ENCODE measurements around the gene GNB1L.

GNB1L gene

DNA sequence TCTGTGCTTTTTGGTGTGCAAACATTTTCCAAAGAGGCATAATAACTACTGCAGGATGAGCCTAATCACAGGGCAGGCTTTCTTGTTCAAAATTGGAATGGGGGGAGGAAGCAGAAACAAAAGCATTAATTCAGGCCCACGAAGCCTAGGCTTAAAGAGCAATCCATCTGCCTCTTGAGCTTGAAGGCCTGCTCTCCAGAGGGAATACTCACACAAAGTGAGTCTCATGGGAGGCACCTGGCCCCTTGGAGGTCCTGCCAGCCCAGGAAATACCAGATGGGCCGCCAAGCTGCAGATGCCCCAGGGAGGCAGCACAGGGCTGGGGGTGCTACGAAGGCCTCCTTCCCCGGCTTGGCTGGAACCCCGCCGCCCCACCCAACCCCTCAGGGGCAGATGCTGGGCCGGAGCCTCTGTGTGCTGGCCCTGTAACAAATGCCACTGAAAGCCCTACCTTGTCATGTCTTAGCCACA is 47.6 kb upstream of the GNB1L start:
- peak overlapping the region; percentile 33 for H4K91ac ChIP-seq (ENCODE audit: low read depth, low read length)
- H3K79me1 ChIP-seq (ENCODE audit: low read length), result peaks cover 13% of the 10 kb centered on the region
- no peaks in the 10 kb centered on the region for H3K79me2 ChIP-seq (ENCODE audit: control insufficient read depth, insufficient read depth, low read length, poor library complexity)
- H3K4me3 ChIP-seq (ENCODE audit: low read depth, low read length), result no peak overlapping the region
- H2AK5ac ChIP-seq (ENCODE audit: low read length), result no peak overlapping the region
- peaks cover 17 to 22% of the 10 kb centered on the region in 2 experiments for H3K4me1 ChIP-seq (ENCODE audit: control insufficient read depth in 1 of 2, insufficient read depth in 2 of 2, low read length in 2 of 2)
- no peaks in the 10 kb centered on the region for H3K27me3 ChIP-seq (ENCODE audit: insufficient read depth, low read length)
- WGBS (ENCODE audit: extremely low coverage, insufficient coverage, insufficient read length), result no CpG with 5 or more reads among the region's 7 CpGs
- no peak overlapping the region for H2BK120ac ChIP-seq (ENCODE audit: insufficient read depth, low read length, poor library complexity)
- H3K9me3 ChIP-seq (ENCODE audit: insufficient read depth, low read depth, low read length), result no peaks in the 10 kb centered on the region
- no peak overlapping the region for H4K8ac ChIP-seq (ENCODE audit: low read depth, low read length)
- H3K9ac ChIP-seq (ENCODE audit: low read length), result no peak overlapping the region
- no peak overlapping the region for H4K12ac ChIP-seq (ENCODE audit: low read depth, low read length)
- H2AFZ ChIP-seq (ENCODE audit: insufficient read depth, low read length, poor library complexity), result no peak overlapping the region
- H3K27ac ChIP-seq (ENCODE audit: low read depth, low read length), result no peak overlapping the region
- no peak overlapping the region for H2BK5ac ChIP-seq (ENCODE audit: low read depth, low read length, poor library complexity)
- no peak for DNase-seq
- no peak overlapping the region for H3K14ac ChIP-seq (ENCODE audit: low read length)
- peak overlapping the region; percentile 38 for H2BK12ac ChIP-seq (ENCODE audit: low read length)
- no peak overlapping the region for H3K23ac ChIP-seq (ENCODE audit: low read length)
- H3K4me2 ChIP-seq (ENCODE audit: low read length), result no peak overlapping the region
- no peaks in the 10 kb centered on the region for H3K36me3 ChIP-seq (ENCODE audit: control insufficient read depth in 1 of 2, insufficient read depth in 2 of 2, low read length in 2 of 2)
- H3K18ac ChIP-seq (ENCODE audit: low read length), result no peak overlapping the region
- H3K4ac ChIP-seq (ENCODE audit: low read depth, low read length), result no peak overlapping the region

DNA sequence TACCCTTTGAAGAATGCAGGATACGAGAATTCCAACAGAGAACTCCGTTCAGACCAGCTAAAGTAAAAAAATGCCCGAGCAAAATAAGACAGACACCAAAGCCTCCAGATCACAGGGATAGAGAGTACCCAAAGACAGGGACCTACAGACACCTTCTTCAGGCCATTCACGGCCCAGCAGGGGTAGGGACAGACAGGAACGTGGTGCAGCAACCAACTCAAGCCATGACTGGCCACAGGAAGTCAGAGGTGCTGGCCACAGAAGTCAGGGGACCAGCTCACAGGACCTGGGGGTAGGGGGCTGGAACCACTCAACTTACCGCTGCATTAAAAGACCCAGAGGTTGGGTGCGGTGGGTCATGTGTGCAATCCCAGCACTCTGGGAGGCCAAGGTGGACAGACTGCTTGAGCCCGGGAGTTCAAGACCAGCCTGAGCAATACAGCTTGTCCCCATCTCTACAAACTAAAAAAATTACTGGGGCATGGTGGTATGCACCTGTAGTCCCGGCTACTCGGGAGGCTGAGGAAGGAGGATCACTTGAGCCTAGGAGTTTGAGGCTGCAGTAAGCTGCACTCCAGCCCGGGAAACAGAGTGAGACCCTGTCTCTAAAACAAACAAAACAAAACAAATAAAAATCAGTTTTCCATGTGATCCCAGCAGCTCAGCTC is 47.0 kb upstream of the GNB1L start:
- Histone ChIP-seq H3K9ac (ENCODE audit: low read length) (no peak overlapping the region), H2BK12ac (ENCODE audit: low read length) (no peak overlapping the region)
- no CpG with 5 or more reads among the region's 11 CpGs for WGBS (ENCODE audit: extremely low coverage, insufficient coverage, insufficient read length)

GRCh38 chr22:19900707-19901436 is 46.2 kb upstream of the GNB1L start:
- Histone ChIP-seq H3K9me3 (ENCODE audit: insufficient read depth, low read depth, low read length) (no peaks in the 10 kb centered on the region), H2AFZ (ENCODE audit: insufficient read depth, low read length, poor library complexity) (no peak overlapping the region), H4K12ac (ENCODE audit: low read depth, low read length) (no peak overlapping the region), H3K4me3 (ENCODE audit: low read depth, low read length) (no peak overlapping the region), H3K27ac (ENCODE audit: low read depth, low read length) (no peak overlapping the region), H2BK12ac (ENCODE audit: low read length) (no peak overlapping the region), H3K4me1 (ENCODE audit: control insufficient read depth in 1 of 2, insufficient read depth in 2 of 2, low read length in 2 of 2) (peaks cover 17 to 23% of the 10 kb centered on the region in 2 experiments), H3K79me2 (ENCODE audit: control insufficient read depth, insufficient read depth, low read length, poor library complexity) (no peaks in the 10 kb centered on the region), H3K36me3 (ENCODE audit: control insufficient read depth in 1 of 2, insufficient read depth in 2 of 2, low read length in 2 of 2) (no peaks in the 10 kb centered on the region), H2BK120ac (ENCODE audit: insufficient read depth, low read length, poor library complexity) (no peak overlapping the region), H3K9ac (ENCODE audit: low read length) (no peak overlapping the region), H2BK5ac (ENCODE audit: low read depth, low read length, poor library complexity) (no peak overlapping the region), H4K91ac (ENCODE audit: low read depth, low read length) (peak overlapping the region; percentile 15), H3K4me2 (ENCODE audit: low read length) (no peak overlapping the region), H3K4ac (ENCODE audit: low read depth, low read length) (no peak overlapping the region), H3K27me3 (ENCODE audit: insufficient read depth, low read length) (no peaks in the 10 kb centered on the region), H3K18ac (ENCODE audit: low read length) (no peak overlapping the region), H2AK5ac (ENCODE audit: low read length) (no peak overlapping the region), H3K79me1 (ENCODE audit: low read length) (peaks cover 15% of the 10 kb centered on the region), H3K23ac (ENCODE audit: low read length) (no peak overlapping the region), H3K14ac (ENCODE audit: low read length) (no peak overlapping the region), H4K8ac (ENCODE audit: low read depth, low read length) (no peak overlapping the region)
- no CpG with 5 or more reads among the region's 13 CpGs for WGBS (ENCODE audit: extremely low coverage, insufficient coverage, insufficient read length)
- DNase-seq, result no peak

More for the DNA sequence above, 47.0 kb upstream of the GNB1L start:
- Histone ChIP-seq H3K9me3 (ENCODE audit: insufficient read depth, low read depth, low read length) (no peaks in the 10 kb centered on the region), H2BK5ac (ENCODE audit: low read depth, low read length, poor library complexity) (no peak overlapping the region), H3K4me2 (ENCODE audit: low read length) (no peak overlapping the region), H3K14ac (ENCODE audit: low read length) (no peak overlapping the region), H3K4ac (ENCODE audit: low read depth, low read length) (no peak overlapping the region), H4K91ac (ENCODE audit: low read depth, low read length) (peak overlapping the region; percentile 15), H3K4me3 (ENCODE audit: low read depth, low read length) (no peak overlapping the region), H3K36me3 (ENCODE audit: control insufficient read depth in 1 of 2, insufficient read depth in 2 of 2, low read length in 2 of 2) (no peaks in the 10 kb centered on the region), H3K18ac (ENCODE audit: low read length) (no peak overlapping the region), H3K4me1 (ENCODE audit: control insufficient read depth in 1 of 2, insufficient read depth in 2 of 2, low read length in 2 of 2) (peaks cover 17 to 25% of the 10 kb centered on the region in 2 experiments), H3K23ac (ENCODE audit: low read length) (no peak overlapping the region), H2BK120ac (ENCODE audit: insufficient read depth, low read length, poor library complexity) (no peak overlapping the region), H2AK5ac (ENCODE audit: low read length) (peak overlapping the region; percentile 32), H4K8ac (ENCODE audit: low read depth, low read length) (no peak overlapping the region), H2AFZ (ENCODE audit: insufficient read depth, low read length, poor library complexity) (no peak overlapping the region), H4K12ac (ENCODE audit: low read depth, low read length) (no peak overlapping the region), H3K79me2 (ENCODE audit: control insufficient read depth, insufficient read depth, low read length, poor library complexity) (no peaks in the 10 kb centered on the region), H3K79me1 (ENCODE audit: low read length) (peaks cover 13% of the 10 kb centered on the region), H3K27ac (ENCODE audit: low read depth, low read length) (no peak overlapping the region), H3K27me3 (ENCODE audit: insufficient read depth, low read length) (no peaks in the 10 kb centered on the region)
- no peak for DNase-seq

GRCh38 chr22:19898831-19899567 is 44.3 kb upstream of the GNB1L start:
- H2BK120ac ChIP-seq (ENCODE audit: insufficient read depth, low read length, poor library complexity), result no peak overlapping the region
- H3K4me1 ChIP-seq (ENCODE audit: control insufficient read depth in 1 of 2, insufficient read depth in 2 of 2, low read length in 2 of 2), result peaks cover 10 to 22% of the 10 kb centered on the region in 2 experiments
- H3K4me2 ChIP-seq (ENCODE audit: low read length), result no peak overlapping the region
- no peaks in the 10 kb centered on the region for H3K9me3 ChIP-seq (ENCODE audit: insufficient read depth, low read depth, low read length)
- peak; percentile 66 to 75 for DNase-seq
- H2BK5ac ChIP-seq (ENCODE audit: low read depth, low read length, poor library complexity), result no peak overlapping the region
- no peaks in the 10 kb centered on the region for H3K36me3 ChIP-seq (ENCODE audit: control insufficient read depth in 1 of 2, insufficient read depth in 2 of 2, low read length in 2 of 2)
- no peak overlapping the region for H3K14ac ChIP-seq (ENCODE audit: low read length)
- H2AFZ ChIP-seq (ENCODE audit: insufficient read depth, low read length, poor library complexity), result no peak overlapping the region
- H3K79me2 ChIP-seq (ENCODE audit: control insufficient read depth, insufficient read depth, low read length, poor library complexity), result no peaks in the 10 kb centered on the region
- H4K8ac ChIP-seq (ENCODE audit: low read depth, low read length), result no peak overlapping the region
- peak overlapping the region; percentile 22 for H4K91ac ChIP-seq (ENCODE audit: low read depth, low read length)
- no peak overlapping the region for H3K4me3 ChIP-seq (ENCODE audit: low read depth, low read length)
- no peak overlapping the region for H3K23ac ChIP-seq (ENCODE audit: low read length)
- no peak overlapping the region for H4K12ac ChIP-seq (ENCODE audit: low read depth, low read length)
- no peak overlapping the region for H3K4ac ChIP-seq (ENCODE audit: low read depth, low read length)
- WGBS (ENCODE audit: extremely low coverage, insufficient coverage, insufficient read length), result no CpG with 5 or more reads among the region's 16 CpGs
- no peak overlapping the region for H3K27ac ChIP-seq (ENCODE audit: low read depth, low read length)
- peaks cover 12% of the 10 kb centered on the region for H3K79me1 ChIP-seq (ENCODE audit: low read length)
- no peak overlapping the region for H3K9ac ChIP-seq (ENCODE audit: low read length)
- peak overlapping the region; percentile 19 for H2BK12ac ChIP-seq (ENCODE audit: low read length)
- H3K18ac ChIP-seq (ENCODE audit: low read length), result no peak overlapping the region
- H3K27me3 ChIP-seq (ENCODE audit: insufficient read depth, low read length), result no peaks in the 10 kb centered on the region
- H2AK5ac ChIP-seq (ENCODE audit: low read length), result no peak overlapping the region

All from trophoblast cell (in vitro differentiated cells and primary cell).